Stimulated activated CD4-positive, alpha-beta T cell treated with anti-CD3 and anti-CD28 coated beads, Interleukin-1b, Interleukin-23, amount 100 ng/mL, for 48 hours (primary cell): ENCODE measurements around the gene TBC1D9B.

Experiments
- DNase-seq: peaks from one replicate; pipeline ENCODE4 v3.0.0-alpha.2; 2020

TBC1D9B gene

GRCh38 chr5:179819296-179820126, 88.2 kb downstream of the TBC1D9B start:
- peak; percentile 36 for DNase-seq

- peak; percentile 83 for DNase-seq
Measured at GRCh38 chr5:179818746-179819295, 88.9 kb downstream of the TBC1D9B start.

GRCh38 chr5:179817890-179818745, 89.6 kb downstream of the TBC1D9B start:
- DNase-seq, result no peak

- DNase-seq, result no peak
Measured at GRCh38 chr5:179817470-179817840, 90.2 kb downstream of the TBC1D9B start.

- DNase-seq, result no peak
Measured at GRCh38 chr5:179816796-179817469, 90.8 kb downstream of the TBC1D9B start.

GRCh38 chr5:179816401-179816795, 91.3 kb downstream of the TBC1D9B start:
- DNase-seq, result no peak

DNA sequence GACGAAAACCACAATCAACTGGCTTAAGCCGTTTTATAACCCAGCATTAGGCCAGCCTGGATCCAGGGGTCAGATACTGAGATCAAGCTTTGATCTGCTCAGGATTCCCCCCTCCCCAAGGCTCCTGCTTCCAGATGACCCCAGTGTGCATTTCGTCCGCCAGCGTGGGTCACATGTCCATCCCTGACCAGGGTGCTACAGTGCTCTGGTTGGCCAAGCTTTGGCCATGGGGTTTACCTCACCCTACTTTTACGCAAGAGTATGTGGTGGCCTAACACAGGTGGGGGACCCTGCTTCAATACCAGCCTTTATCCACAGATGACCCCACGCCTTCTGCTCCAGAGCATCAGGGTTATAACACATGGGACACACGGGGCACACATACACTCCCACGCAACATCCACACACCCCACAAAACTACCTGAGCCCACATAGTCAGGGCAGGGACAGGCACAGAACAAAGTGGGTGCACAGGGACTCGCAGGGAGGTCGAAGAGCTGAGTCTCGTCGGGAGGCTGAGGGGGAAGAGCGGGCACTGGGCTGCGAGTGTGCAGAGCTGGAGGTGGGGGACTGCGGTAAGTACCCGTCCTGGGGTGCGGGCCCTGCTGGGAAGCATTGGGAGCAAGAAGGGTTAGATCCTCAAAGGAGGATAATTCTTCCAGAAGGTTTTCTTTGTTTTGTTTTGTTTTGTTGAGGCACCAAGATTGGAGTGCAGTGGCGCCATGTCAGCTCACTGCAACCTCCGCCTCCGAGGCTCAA, 92.0 kb downstream of the TBC1D9B start:
- DNase-seq, result no peak

- no peak for DNase-seq
Measured at GRCh38 chr5:179814090-179814489, 93.6 kb downstream of the TBC1D9B start.

DNA sequence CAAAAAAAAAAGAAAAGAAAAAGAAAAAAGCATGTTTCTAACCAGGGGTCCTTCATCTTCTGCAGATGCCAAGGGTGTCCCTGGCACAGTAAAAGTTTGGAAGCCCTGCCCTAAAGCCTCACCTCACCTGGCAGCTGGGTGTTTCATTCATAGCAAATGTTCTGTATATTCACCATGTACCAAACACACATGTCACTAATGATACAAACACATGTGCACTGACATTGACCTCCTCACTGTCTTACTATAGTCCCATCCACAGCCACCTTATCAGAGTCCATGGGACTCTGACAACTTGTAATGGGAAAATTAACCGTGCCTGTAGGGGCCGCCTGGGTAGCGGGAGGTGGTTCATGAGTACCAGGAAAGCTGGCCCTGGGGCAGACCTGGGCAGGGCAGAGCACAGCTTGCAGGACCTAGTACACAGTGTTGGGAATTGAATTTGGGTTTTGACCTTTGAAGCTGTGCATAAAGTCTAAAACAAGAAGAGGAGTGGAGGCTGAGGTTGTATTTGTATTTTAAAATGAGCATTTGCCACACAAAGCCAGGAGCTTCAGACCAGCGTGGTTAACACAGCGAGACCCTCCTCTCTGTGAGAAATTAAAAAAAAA, 94.6 kb downstream of the TBC1D9B start:
- DNase-seq, result no peak

DNA sequence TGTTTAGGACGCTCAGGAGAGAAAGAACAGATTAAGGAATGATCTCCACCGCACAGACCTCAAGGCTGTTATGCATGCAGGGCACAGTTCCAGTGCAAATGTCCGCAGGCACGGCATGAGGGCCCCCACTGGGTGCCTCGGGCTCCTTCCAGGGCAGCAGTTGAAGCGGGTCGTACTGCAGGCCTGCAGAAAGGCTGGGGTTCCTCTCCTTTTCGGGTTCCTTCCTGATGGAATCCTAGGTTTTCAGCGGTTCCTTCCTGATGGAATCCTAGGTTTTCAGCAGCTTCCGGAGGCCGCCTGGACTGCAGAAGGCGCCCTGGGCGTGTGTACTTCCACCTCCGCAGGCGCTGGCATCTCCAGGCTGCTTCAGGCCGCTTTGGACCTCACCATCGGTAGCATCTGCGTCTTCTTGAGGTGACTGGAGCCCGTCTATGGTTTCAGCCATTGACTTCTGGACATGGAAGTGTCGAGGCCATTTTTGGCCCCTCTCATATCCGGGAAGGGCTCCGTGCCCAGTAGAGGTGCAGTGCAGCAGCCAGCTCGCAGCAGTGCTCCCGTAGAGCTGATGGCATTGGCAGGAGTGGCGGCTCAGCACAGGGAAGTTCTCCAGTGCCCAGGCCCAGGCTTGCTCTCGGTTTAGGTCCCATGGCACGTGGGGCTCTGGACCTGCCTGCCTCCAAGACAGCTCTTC, 95.4 kb downstream of the TBC1D9B start:
- no peak for DNase-seq
